ENCODE results near the gene TBX1.
"Not testable (repeated sequence)": the region's sequence is repeated elsewhere in the genome, so short reads cannot be mapped to it uniquely, and the experiment has no call there.

TBX1 gene

GRCh38 chr22:19763458-19764298 lies 3.1 kb downstream of the TBX1 start:
- no peak for DNase-seq

DNA sequence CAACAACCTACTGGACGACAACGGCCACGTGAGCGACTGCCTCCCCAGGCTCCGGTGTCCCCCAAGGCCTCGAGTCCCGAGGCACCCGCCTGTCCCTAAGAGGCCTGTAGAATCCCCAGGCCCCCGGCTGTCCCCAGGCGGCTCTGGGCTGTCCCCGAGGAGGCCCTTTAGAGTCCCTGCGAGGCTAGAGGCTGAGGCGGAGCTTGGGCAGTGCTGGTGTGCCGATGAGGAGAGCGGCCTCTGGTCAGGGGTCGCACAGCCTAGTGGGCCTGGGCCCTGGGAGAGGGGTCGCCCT lies 3.7 kb downstream of the TBX1 start:
- no peak for DNase-seq

DNA sequence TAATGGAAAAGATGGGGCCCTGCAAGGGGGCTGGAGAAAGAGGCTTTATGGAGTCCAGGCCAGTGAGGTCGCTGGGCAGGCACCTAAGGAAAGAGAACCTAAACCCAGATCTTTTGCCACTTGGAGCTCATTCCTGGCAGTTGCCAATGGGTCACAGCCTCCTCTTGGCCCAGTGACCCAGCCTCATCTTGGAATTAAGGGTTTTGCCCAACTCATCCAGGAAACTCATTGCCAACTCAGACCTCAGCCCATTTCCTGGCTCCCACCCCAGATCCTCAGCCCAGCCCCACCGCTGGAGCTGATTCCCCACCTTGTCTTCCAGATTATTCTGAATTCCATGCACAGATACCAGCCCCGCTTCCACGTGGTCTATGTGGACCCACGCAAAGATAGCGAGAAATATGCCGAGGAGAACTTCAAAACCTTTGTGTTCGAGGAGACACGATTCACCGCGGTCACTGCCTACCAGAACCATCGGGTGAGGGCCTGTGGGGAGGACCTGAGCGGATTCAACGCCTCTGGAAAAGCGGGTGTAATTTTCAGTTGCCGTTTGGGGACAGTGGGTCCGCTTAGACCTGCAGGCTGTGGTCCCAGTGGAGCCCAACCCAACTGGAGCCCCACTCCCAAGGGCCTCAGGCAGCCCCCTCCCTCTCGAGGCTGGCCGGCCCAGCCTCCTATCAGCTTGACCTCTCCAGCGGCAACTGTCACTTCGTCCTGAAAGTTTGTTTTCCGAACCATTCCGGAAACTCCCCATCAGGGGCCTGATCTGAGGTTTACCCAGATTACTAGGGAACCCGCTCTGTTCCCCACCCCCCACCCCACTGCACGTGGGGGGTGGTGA lies 4.3 kb downstream of the TBX1 start:
- DNase-seq: no peak

- DNase-seq: no peak
Observed at GRCh38 chr22:19765477-19766239, 5.1 kb downstream of the TBX1 start.

DNA sequence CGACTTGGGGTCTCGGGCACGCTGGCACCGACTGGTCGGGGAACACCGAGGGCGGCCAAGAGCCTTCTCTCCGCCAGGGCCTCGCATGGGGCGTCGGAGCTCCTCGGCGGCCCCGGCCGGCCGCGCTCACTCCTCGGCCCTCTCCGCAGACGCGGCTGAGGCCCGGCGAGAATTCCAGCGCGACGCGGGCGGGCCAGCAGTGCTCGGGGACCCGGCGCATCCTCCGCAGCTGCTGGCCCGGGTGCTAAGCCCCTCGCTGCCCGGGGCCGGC lies 5.6 kb downstream of the TBX1 start:
- no peak for DNase-seq

- DNase-seq: no peak
Observed at GRCh38 chr22:19766511-19767426, 6.2 kb downstream of the TBX1 start.

GRCh38 chr22:19767427-19768341 lies 7.1 kb downstream of the TBX1 start:
- no peak for DNase-seq

GRCh38 chr22:19769393-19769715 lies 8.8 kb downstream of the TBX1 start:
- no peak for DNase-seq

DNA sequence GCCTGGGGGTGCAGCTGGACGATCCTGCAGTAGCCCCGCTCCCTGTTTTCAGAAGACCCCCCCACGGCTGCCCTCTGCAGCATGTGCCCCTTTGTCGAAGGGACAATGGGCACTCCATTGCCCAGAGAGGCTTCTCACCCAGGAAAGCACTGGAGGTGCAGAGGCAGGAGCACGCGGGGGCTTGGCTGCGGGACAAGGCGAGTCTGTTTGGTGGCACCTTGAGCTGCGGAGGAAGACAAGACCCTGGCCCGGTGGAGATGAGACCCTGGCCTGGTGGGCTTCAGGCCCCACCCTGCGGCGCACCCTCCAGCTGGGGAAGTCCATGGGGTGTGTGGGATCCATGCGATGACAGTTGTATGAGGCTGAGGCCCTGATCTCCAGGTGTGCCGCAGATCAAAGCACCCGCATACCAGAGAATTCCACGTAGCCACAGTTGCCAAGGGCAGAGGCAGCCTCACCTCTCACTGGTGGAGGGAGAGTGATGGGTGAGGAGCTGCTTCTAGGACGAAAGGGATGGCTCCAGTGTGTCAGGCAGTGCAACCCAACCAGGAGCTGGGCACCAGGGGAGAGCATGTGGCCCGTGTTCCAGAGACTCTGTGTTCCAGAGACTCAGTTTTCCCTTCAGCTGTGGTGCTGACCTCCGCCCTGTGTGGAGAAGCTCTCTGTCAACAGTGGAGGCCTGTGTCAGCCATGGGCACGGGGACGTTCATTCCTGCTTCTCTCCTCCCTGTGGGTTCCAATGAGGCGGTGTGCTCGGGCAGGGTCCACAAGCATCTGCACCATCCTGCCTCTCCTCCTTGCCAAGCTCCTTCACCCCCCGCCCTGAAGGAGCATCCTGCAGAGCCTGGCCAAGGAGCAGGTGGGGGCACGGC lies 10.0 kb downstream of the TBX1 start:
- DNase-seq: no peak

GRCh38 chr22:19772422-19772672 lies 11.8 kb downstream of the TBX1 start:
- no peak for DNase-seq

- DNase-seq: peak in 1 of 56 donors; percentile 5
Observed at GRCh38 chr22:19772673-19773469, 12.3 kb downstream of the TBX1 start.

DNA sequence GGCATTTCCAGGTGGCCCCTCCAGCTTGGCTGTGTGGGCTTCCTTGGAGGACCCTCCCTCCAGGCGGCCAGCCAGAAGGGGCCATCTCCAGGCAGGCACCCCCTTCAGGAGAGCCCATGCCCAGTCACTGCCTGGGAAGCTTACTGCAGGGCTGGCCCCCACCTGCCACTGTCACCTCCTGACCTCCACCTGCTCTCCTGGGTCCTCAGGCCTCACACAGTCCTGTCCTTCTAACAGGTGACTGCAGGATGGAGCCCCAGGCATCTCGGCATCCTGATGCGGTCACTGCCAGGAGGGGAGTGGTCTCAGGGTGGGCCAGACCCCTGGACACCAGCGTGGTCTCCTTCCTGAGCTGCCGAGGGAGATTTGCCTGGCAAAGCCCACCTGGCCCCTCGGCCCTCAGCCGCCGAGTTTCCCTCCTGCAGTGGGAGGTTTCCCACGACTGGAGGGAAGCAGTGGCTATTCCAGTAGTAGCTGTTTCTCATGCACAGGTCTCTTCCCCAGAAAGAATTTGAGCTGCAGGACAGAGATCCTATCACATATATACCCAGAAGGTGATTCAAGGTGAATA lies 13.0 kb downstream of the TBX1 start:
- no peak for DNase-seq

DNA sequence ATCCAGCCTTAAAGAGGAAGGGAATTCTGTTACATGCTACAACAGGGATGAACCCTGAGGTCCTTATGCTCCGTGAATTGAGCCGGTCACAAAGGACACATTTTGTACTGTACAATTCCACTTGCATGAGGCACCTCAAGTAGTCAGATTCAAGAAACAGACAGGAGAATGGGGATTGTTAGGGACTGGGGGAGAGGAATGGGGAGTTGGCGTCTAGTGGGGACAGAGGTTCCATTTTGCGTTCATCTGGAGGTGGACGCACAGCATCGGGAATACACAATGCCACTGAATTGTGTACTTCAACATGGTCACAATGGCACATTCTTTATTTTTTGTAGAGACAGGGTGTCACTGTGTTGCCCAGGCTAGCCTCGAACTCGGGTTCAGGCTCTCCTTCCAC lies 14.1 kb downstream of the TBX1 start:
- DNase-seq: no peak

DNA sequence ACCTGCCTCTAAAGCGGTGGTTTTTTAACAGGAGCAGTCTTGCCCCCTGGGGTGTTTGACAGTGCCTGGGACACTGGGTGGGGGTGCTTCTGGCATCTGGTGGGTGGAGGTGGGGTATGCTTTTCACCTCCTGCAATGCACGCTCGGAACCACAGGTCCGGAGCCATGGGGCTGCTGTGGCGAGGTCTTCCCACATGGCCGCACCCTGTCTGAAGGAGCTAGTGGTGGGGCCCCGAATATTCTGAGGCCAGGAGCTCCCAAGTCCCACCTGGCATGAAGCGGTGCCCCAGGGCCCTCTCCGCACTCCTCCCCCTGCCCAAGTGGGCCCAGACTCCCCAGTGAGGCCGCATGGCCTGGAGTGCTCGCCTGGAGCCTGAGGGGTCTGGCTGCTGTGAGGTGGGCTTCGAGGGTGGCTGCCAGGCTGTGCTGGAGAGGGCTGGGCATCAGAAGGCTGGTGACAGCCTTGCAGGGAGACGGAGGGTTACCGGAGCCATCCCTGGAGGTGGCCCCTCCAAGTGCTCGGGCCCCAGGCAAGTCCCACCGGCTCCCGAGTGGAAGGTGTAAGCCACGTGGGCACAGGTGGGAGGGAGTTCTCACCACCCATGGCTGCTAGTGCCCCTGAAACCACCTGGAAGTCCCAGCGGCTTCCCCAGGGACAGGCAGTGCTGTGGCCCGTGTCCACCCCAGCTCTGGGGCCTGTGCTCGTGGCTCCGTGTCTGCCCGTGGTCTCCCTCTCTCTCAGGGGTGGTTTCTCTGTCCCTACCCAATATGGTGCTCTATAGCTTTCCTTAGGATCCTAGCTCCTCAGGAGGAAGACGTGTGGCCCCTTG lies 15.1 kb downstream of the TBX1 start:
- DNase-seq: no peak

DNA sequence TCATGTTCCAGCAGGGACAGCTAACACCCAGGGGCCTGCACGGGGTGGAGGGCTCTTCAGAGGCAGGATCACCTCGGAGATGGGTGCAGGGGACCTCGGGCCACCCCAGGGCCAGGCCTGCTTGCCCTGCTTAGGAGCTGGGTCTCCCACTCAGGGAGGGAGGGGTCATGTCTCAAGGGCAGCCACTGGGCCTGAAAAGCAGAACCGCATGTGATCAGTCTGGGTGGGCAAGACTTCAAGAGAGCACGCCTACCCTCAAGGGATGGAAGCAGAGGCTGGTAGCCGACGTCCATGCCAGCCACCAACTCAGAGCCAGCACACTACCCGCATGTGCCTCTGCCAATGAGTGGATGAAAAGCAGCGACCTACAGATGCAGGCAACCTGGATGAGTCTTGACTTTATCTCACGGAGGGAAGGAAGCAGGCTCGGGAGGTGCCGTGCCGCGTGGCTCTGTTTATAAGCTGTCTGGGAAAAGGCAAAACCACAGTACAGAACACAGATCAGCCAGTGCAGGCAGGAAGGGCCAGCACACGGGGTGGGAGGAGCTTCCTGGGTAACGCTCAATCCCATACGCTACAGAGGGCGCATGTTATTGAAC lies 16.0 kb downstream of the TBX1 start:
- no peak for DNase-seq

GRCh38 chr22:19777192-19777591 lies 16.6 kb downstream of the TBX1 start:
- DNase-seq: not testable (repeated sequence)

DNA sequence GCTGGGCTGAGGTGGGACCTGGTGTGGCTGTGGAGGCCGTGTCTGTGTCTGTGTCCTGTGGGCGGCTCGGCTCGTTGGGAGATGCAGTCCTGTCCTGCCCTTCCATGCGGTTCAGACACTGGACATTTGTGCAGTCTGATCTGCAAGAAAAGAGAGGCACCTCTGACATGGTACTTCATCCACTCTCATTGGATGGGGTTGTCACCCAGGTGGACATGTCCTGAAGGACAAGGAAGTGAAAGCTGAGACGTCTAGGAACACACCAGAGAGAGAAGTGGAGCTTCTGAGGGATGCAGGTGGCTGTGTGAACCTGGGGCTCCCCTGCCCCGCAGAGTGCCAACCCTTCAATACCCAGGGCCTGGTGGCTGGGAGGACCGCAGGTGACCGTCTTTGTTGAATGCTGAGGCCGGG lies 18.4 kb downstream of the TBX1 start:
- no peak for DNase-seq

Measured in nucleus accumbens (tissue), 56 donors.